ENCODE data around the gene MAP3K3.

Gene MAP3K3

DNA sequence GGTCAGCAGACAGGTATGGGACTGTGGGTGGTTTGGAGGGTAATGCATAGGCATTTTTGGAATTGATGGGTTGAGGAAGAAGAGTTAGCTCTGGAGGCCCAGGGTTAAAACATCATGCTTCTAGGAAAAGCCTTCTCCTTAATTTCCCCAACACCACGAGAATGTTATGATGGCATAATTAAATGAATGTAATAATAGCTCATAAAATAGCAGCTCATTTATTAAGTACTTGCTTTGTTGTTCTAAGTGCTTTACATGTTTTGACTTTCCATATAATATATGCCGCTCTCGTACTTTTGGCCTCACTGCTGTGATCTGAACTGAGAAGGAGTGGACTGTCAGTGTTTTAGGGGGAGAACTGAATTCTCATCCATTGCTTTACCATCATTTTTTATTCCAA, 63.4 kb downstream of the MAP3K3 start:
- no peak overlapping the region for H3K4me3 ChIP-seq
- peak overlapping the region in 1 of 21 experiments; percentile 17 for H3K27ac ChIP-seq

GRCh38 chr17:63686138-63686685, 64.0 kb downstream of the MAP3K3 start:
- Histone ChIP-seq H3K4me3 (no peak overlapping the region), H3K27ac (no peak overlapping the region)

DNA sequence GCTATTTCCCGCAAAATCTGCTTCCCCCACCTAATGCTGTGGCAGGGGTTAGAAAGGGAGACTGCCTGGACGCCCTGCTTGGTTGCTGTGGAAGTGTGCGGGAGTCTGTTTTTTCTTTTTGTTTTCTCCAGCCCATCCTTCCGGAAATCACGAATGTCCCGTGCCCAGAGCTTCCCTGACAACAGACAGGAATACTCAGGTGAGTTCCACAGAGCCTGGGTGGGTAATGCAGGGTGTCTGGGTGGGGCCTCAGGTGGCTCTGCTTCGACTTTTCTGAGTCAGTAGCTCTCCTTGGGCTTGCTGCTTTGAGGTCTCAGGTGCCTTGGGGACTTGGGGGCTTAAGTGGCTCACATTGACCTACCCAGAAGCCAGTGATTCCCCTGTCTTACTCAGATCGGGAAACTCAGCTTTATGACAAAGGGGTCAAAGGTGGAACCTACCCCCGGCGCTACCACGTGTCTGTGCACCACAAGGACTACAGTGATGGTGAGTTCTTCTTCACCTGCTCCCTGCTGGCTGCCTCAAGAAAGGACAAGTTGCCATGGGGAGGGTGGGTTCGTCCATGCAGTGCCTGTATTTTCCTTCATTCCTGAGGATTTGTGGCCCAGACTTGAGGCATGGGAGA, 66.3 kb downstream of the MAP3K3 start:
- H3K27ac ChIP-seq = no peak overlapping the region
- H3K4me3 ChIP-seq = no peak overlapping the region

- H3K4me3 ChIP-seq = no peak overlapping the region
- H3K27ac ChIP-seq = no peak overlapping the region
Measured at GRCh38 chr17:63689479-63689878, 67.3 kb downstream of the MAP3K3 start.

DNA sequence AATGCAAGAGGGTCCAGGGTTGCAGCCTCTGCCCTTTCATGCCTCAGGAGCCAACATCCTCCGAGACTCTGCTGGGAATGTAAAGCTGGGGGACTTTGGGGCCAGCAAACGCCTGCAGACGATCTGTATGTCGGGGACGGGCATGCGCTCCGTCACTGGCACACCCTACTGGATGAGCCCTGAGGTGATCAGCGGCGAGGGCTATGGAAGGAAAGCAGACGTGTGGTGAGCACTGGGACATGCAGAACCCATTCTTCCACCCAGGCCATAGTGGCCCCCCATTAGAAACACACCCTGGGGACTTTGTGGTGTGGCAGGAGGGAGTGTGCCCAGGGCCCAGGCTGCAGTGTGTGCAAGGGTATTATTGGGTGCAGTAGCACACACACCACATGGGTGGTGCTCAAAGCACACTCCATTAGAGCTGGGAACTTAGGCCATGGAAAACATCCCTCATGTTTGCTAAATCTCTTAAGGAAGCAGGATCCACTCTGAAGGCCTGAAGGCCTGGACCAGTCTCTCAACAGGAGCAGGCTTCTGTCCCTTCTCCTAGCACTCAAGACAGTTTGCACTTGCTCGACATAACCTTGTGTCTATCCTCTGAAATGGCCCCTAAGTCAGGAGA, 70.1 kb downstream of the MAP3K3 start:
- Histone ChIP-seq H3K27ac (no peak overlapping the region), H3K4me3 (no peak overlapping the region)

DNA sequence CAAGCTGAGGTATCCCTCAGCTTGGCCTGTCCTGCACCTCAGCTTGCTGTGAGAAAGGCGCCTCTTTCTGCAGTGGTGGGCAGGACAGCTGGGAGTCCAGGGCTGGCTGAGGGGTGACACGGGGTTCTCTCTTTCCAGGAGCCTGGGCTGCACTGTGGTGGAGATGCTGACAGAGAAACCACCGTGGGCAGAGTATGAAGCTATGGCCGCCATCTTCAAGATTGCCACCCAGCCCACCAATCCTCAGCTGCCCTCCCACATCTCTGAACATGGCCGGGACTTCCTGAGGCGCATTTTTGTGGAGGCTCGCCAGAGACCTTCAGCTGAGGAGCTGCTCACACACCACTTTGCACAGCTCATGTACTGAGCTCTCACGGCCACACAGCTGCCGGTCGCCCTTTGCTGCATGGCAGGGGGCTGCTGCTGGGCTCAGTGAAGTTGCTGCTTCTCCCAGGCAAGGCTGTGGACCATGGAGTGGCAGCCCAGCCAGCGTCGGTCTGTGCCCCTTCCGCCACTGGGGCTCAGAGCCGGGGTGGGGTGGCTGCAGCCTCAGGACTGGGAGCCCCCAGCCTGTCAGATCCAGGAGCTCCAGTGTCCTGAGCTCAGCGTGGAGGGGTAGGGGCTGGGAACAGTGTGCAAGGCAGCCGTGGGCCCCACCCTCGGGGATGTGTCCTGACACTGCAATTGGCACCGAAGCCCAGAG, 71.3 kb downstream of the MAP3K3 start:
- Histone ChIP-seq H3K4me3 (no peak overlapping the region), H3K27ac (peak overlapping the region in 2 of 21 experiments; percentile 4 to 24)

DNA sequence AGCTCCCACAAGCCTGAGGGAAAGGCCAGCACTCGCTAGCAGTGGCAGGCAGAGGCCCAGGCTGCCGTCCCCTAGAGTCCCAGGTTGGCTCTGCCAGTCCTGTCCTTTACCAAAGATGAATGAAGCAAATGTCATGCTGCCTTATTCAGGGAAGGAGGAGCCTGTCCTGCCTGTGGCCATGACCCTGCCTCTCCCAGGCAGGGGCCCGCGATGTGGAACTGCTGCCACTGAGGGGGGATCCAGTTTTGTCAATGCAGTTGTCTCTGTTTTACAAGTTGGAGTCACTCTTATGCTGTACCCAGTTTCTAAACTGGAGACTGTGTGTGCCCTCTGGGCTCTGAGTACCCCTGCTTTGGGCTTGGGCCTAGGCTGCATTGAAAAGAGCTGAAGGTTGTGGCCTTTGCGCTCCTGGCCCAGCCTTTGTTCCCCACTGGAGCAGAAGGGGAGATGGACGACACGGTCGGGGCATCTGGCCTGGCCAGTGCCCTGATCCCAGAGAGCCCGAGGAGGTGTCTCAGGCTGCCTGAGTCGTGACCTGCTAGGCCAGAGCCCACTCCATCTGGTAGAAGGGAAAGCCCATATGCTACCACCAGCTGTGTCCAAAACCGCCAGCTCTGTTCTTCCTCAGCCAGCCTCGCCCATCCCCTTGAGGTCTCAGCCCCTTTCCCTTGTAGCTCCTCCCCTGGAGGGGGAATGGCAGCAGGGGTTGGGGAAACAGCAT, 72.2 kb downstream of the MAP3K3 start:
- Histone ChIP-seq H3K27ac (peak overlapping the region in 4 of 21 experiments; percentile 4 to 99 (median 26)), H3K4me3 (no peak overlapping the region)

DNA sequence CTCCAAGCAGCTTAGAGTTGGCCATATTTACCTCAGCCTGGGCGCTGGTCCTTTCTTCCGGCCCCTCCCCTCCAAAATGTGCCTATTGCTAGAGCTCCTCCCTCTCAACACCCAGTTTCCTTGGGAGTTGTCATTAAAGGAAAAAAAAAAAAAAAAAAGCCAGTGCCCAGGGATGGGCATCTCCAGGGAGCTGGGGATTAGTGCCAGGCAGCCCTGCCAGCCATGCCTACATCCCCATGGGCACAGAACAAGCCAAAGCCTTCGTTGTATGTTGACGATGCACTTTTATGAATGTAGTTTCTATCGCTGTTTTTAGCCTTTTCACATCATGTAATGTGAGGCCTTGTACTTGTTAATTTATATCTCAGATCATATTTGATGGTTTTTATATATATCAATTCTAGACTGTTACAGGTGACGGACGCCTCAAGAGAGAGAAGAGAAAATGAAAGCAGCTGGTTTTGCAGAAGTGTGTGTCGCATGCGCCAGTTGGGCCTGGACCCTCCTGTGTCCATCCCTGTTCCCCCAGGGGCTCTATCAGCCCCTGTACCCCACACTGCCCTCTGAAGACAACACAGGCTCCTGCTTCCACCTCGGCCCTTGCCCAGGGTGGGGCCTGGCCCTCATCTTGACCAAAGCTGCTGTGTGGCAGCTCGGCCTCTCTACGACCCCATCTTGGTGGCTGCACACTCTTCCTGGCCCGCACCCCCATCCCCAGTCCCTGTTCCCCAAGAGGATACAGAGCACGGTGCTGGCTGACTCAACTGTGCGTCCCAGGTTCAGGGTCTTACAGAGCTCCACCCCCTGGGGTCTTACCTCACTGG, 72.9 kb downstream of the MAP3K3 start:
- no peak overlapping the region for H3K4me3 ChIP-seq
- H3K27ac ChIP-seq = peak overlapping the region in 7 of 21 experiments; percentile 7 to 99 (median 31)

- peak overlapping the region in 4 of 21 experiments; percentile 29 to 99 (median 31) for H3K27ac ChIP-seq
- no peak overlapping the region for H3K4me3 ChIP-seq
Measured at GRCh38 chr17:63695889-63696288, 73.7 kb downstream of the MAP3K3 start.

GRCh38 chr17:63696381-63696961, 74.3 kb downstream of the MAP3K3 start:
- peak overlapping the region in 16 of 21 experiments; percentile 14 to 99 (median 90) for H3K27ac ChIP-seq
- peak overlapping the region in 1 of 7 experiments; percentile 65 for H3K4me3 ChIP-seq

DNA sequence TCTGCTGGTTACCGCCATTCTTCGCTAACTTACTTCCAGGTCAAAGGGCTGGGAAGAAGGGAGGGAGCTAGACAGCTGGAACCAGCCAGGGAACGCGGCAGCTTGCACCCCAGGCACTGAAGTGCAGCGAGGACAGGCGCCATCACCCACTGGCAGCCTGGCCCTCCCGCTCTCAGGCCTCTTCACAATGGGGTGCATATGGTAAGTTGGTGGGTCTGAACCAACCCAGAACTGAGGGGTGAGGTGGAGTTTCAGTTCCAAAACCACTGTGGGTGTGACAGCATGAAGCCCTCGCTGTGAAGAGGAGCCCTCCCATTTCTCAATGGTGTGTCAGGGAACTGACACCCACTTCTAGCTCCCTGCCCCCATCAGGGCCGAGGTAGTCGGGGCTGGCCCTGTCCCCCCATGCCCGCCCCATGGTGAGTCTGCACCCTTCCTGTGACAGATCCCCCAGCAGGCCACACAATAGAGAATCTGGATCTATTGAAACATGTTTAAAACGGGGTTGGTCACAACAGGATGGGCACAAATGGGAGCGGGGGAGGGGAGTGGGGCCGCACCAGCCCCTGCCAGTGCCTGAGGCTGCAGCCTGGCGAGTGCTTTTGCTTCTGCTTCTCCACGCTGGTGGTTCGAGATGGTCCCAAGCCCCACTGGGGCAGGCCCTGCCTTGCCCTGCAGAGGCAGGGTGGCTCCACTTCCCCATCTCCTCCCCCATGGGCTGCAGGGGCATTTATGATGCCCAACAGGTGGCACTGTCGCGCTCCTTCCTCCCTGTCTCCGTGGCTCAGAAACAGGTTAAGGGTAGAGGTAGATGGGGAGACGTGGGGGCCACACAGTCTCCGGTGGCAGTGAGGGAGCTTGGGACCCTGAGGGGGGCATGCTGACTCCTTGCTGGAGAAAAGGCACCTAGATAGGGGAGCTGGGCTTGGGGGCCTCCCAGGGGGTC, 75.4 kb downstream of the MAP3K3 start:
- H3K4me3 ChIP-seq = peak overlapping the region; percentile 37 to 68 (median 65)
- H3K27ac ChIP-seq = peak overlapping the region in 20 of 21 experiments; percentile 14 to 99 (median 88)

DNA sequence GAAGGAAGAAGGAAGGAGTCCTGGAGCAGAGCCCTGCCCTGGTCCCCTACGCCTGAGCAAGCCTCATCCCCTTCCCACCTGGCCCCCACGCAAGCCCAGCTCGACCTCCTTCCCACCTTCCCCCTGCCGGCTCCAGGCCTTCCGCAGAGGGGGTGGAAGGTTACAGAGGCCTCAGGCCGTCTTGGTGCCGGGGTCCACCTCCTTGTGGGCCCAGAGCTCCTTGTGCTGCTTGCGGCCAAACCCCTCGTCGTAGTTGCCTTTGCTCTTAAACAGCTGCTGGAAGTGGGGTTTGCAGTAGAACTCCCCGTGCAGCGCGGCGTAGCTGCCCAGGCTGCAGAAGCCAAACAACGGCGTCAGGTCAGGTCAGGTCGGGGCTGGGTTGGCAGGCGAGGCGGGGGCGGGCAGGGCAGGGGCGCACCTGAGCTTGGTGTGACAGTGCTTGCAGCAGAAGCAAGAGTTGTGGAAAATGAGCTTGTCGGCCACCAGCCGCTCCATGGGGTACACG, 76.2 kb downstream of the MAP3K3 start:
- H3K4me3 ChIP-seq = peak overlapping the region; percentile 37 to 68 (median 65)

GRCh38 chr17:63698886-63699637, 76.8 kb downstream of the MAP3K3 start:
- Histone ChIP-seq H3K4me3 (peak overlapping the region; percentile 37 to 68 (median 65)), H3K27ac (peak overlapping the region; percentile 70 to 99 (median 88))

More for the DNA sequence above, 76.2 kb downstream of the MAP3K3 start:
- peak overlapping the region in 20 of 21 experiments; percentile 24 to 99 (median 88) for H3K27ac ChIP-seq

- H3K27ac ChIP-seq = peak within 1 kb of the TSS; percentile 70 to 99 (median 89)
Measured at GRCh38 chr17:63699638-63700527, 77.7 kb downstream of the MAP3K3 start, which contains the start of gene LIMD2. LIMD2 (minus strand) TSS chr17:63700125; CDS start chr17:63699298, 827 bp downstream.

More at GRCh38 chr17:63699638-63700527, 77.7 kb downstream of the MAP3K3 start, which contains the start of gene LIMD2:
- H3K4me3 ChIP-seq = peak within 1 kb of the TSS; percentile 37 to 68 (median 65)
